Left ventricle myocardium inferior (tissue), 1 donor: ENCODE data around the gene TGFB2. TPM values are rescaled to one million over a fixed set of nuclear protein-coding genes. Genes with fewer than 3 reads are reported as not detected.

ENCODE experiments used
- DNase-seq: peaks from one replicate; pipeline ENCODE4 v3.0.0-alpha.2; 2020
- H3K27ac ChIP-seq: fragments of 200-600 bp; replicated peaks from 2 replicates; pipeline ENCODE4 v1.8.0; 2021
- H3K27me3 ChIP-seq: fragments of 200-600 bp; 2 replicates; pipeline ENCODE4 v1.8.0; 2021; ENCODE audit warnings: low read depth
- H3K36me3 ChIP-seq: fragments of 200-600 bp; 2 replicates; pipeline ENCODE4 v1.8.0; 2021
- H3K4me1 ChIP-seq: fragments of 200-600 bp; 2 replicates; pipeline ENCODE4 v1.8.0; 2021
- H3K4me3 ChIP-seq: fragments of 200-600 bp; 2 replicates; pipeline ENCODE4 v1.8.0; 2021; ENCODE audit warnings: mild to moderate bottlenecking, moderate library complexity
- H3K9me3 ChIP-seq: fragments of 200-600 bp; replicated peaks from 2 replicates; pipeline ENCODE4 v1.8.0; 2021
- CTCF ChIP-seq: fragments of 200-600 bp; IDR thresholded peaks from 2 replicates; pipeline ENCODE4 v1.8.0; 2021; ENCODE audit warnings: antibody characterized with exemption, mild to moderate bottlenecking, borderline replicate concordance
- intact Hi-C: fragments of 100-400 bp; cut with micrococcal nuclease; formaldehyde crosslinking; loops from one replicate; pipeline ENCODE4 v1.11.0; 2022
- total RNA-seq: library from RNA; stranded (reverse); fragmentation: NEBNext Ultra II Directional; extraction: Animal tissue kit (Norgen Biotek cat#: 25700); gene quantifications from one replicate; pipeline ENCODE4 v1.2.1, GENCODE V29; 2021
- donor health status: DM: no; HTN: yes; CAD: no; lungs with severe emphysema.

The TGFB2 gene
- total RNA-seq, 1 donor from 2014 or later: 4.4 TPM

DNA sequence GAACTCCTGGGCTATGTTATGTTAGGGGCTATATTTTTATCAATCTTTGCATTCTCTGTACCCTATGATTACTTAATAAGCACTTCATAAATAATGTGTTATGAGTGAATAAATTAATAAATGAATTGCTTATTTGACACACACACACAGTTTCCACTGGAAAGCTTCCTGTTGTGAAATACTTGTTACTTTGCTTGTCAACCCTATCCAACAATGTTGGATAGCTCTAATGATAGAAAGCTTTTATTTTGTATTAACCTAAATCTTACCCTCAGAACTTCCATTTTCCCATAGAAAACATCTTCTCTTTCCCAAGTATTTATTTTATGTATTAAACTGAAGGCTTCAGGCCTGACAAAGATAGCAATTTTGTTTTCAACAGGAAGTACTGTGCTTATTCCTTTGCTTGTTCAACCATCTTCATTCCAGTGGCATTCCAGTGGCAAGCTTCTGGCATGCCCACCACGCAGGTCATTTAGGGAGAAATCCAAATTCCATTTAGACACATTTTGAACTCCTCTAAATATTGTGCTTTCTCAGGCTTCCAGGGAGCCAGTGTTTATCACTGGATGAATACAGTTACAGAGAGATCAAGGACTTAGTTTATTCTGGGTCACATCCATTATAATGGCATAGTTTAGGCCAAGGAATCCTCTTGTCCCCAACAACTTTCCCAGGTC lies 134.4 kb downstream of the TGFB2 start:
- Histone ChIP-seq H3K4me3 (no peak overlapping the region), H3K9me3 (no peaks in the 10 kb centered on the region), H3K27ac (peak overlapping the region; percentile 41), H3K4me1 (peaks cover 36% of the 10 kb centered on the region), H3K27me3 (no peaks in the 10 kb centered on the region), H3K36me3 (no peaks in the 10 kb centered on the region)
- TF ChIP-seq CTCF: no peak
- DNase-seq: no peak
- intact Hi-C loops: no loop called here

GRCh38 chr1:218480137-218480536 lies 135.0 kb downstream of the TGFB2 start:
- H3K4me1 ChIP-seq: peaks cover 31% of the 10 kb centered on the region
- H3K36me3 ChIP-seq: no peaks in the 10 kb centered on the region
- no peaks in the 10 kb centered on the region for H3K9me3 ChIP-seq
- no peak overlapping the region for H3K4me3 ChIP-seq
- TF ChIP-seq CTCF: no peak
- H3K27ac ChIP-seq: peak overlapping the region; percentile 41
- intact Hi-C loops: no loop called here
- no peak for DNase-seq
- no peaks in the 10 kb centered on the region for H3K27me3 ChIP-seq

- no peaks in the 10 kb centered on the region for H3K9me3 ChIP-seq
- H3K27me3 ChIP-seq: no peaks in the 10 kb centered on the region
- H3K27ac ChIP-seq: peak overlapping the region; percentile 41
- no peak for TF ChIP-seq CTCF
- peaks cover 26% of the 10 kb centered on the region for H3K4me1 ChIP-seq
- no peak overlapping the region for H3K4me3 ChIP-seq
- DNase-seq: no peak
- intact Hi-C loops: no loop called here
- no peaks in the 10 kb centered on the region for H3K36me3 ChIP-seq
These were observed 135.5 kb downstream of the TGFB2 start for GRCh38 chr1:218480588-218481099.

GRCh38 chr1:218481116-218481775 lies 136.1 kb downstream of the TGFB2 start:
- no peak overlapping the region for H3K4me3 ChIP-seq
- intact Hi-C loops: no loop called here
- peaks cover 24% of the 10 kb centered on the region for H3K4me1 ChIP-seq
- no peak for TF ChIP-seq CTCF
- peak overlapping the region; percentile 33 for H3K27ac ChIP-seq
- no peaks in the 10 kb centered on the region for H3K9me3 ChIP-seq
- no peak for DNase-seq
- H3K36me3 ChIP-seq: no peaks in the 10 kb centered on the region
- H3K27me3 ChIP-seq: no peaks in the 10 kb centered on the region

DNA sequence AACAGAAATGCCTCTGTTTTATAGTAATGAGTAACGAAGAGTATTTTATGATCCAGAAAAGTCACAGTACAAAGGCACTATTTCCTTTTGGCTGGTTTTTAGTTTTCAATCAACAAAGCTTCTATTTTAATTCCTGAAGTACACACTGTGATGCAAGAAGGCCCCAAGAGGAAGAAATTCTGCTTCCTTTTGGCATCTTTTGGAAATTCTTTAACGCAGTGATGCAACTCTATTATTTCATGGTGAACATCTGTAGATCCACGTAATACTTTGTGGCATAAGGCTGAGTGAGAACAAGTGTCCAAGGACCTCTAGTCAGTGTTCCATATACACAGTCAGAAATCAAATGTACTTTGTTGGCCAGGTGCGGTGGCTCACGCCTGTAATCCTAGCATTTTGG lies 137.5 kb downstream of the TGFB2 start:
- Histone ChIP-seq H3K36me3 (no peaks in the 10 kb centered on the region), H3K27me3 (no peaks in the 10 kb centered on the region), H3K9me3 (no peaks in the 10 kb centered on the region), H3K4me3 (no peak overlapping the region), H3K27ac (peak overlapping the region; percentile 41), H3K4me1 (peaks cover 25% of the 10 kb centered on the region)
- no peak for TF ChIP-seq CTCF
- intact Hi-C loops: no loop called here
- no peak for DNase-seq
